ENCODE measurements around the gene ZNF536.

The ZNF536 gene

DNA sequence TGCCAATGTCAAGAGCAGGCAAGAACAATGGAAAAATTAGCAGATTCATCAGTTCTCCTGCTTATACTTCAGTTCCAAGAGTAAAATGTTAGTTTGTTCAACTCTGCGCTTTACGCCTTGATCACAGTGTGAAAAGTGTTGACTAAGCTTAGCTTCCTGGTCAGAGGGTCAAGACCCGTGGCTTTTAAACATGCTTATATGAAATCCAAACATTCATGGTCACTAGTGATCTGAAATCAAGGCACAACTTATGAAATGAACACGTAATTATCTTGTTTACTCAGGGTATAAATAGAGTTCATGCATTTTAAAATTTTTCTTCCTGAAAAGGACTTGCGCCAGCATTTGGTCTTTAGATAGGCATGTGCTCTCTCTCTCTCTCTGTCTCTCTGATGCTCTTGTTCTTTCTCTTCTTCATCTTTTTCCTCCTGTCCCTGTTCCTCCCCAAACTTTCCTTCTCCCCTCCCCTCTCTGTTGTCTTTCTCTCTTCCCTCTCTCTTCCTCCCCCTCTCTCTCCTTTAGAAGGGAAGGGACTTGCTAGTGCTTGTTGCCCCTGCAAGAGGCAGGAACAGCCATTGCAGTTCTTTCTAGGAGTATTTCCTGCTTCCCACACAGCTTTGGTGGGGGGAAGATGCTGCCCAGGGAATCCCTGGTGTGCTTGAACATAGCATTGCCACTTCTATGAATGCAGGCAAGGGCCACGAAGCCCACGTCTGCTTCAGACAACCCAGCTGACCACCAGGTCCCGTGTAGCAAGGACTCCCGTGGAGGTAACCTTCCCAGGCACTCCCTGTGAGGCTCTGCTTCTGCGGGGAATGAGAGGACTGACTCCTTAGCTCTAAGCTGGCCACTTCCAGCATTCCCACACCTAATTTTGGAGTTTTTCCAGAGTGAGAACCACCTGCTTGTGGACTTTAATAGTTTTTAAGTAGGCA lies 7.1 kb upstream of the ZNF536 start:
- DNase-seq (ENCODE audit: low read depth), result no peak

DNA sequence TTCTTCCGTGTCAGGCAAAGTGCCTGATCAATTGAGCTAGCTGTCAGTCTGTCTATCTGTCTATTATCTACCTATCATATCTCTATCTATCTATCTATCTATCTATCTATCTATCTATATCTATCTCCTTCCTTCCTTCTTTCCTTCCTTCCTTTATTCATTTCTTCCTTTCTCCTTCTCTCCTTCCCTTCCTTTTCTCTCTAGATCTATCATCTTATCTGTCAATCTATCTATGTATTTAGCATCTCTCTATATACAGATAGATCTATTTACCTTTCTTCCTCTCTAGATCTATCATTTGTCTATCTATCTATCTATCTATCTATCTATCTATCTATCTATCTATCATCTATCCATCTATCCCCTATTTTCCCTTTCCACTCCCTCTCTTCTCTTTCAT lies 5.9 kb upstream of the ZNF536 start:
- DNase-seq (ENCODE audit: low read depth), result no peak

DNA sequence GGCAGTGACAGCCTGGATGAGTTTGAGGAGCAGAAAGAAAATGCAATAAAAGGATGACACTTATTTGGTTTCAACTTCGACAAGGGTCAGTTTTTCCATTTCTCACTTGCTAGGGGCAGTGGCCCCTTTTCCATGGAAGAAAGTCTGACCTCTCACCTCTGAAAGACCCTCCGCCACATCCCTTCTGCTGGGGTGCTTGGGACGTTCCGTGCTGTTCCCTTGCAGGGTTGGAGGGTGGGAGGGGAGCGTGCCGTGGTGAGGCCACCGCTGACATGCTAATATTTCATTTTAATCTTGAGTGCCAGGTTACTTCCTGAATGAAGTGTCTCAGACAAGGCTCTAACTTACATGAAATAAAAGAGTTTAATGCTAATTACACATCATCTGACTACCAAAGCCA lies 5.2 kb upstream of the ZNF536 start:
- DNase-seq (ENCODE audit: low read depth), result no peak

DNA sequence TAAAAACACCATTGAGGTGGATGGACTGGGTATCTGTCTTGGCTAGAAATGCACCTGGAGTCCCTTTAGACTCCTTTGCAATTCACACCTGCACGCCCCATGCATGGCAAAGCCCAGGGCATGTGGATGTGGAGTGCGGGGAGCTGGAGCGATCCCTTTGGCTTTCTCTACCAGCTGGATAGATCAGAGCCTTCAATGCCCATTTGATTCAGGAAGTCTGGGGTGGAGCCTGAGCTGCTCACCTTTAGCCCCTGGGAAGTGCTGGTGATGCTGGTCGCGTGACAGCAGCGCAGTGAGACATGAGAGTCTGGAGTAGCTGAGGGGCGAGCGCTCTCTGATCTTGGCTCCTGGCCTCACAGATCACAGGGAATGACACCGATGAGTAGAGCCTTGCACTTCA lies 4.8 kb upstream of the ZNF536 start:
- DNase-seq (ENCODE audit: low read depth), result no peak

GRCh38 chr19:30369833-30370232 lies 2.4 kb upstream of the ZNF536 start:
- no peak for DNase-seq (ENCODE audit: low read depth)

- DNase-seq (ENCODE audit: low read depth), result no peak
These were observed 885 bp upstream of the ZNF536 start for GRCh38 chr19:30371161-30371836.

DNA sequence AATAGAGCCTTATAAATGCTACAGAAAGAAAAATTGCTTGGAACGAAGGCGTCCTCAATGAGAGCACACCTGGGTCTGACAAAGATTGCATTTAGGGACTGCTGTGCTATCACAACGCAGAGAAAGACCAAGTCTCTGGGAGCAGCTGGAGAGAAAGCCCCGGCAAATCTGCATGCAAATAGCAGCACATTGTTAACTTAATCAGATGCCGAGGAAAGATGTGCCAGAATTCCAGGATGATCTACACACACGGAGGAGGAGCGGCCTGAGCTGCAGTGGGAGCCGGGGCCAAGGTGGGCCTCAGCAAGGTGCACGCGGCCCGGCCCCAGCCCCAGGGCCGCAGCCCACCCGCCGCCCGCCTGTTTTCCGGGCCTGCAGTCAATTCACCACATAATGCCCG lies 1.4 kb downstream of the ZNF536 start:
- DNase-seq (ENCODE audit: low read depth), result no peak

DNA sequence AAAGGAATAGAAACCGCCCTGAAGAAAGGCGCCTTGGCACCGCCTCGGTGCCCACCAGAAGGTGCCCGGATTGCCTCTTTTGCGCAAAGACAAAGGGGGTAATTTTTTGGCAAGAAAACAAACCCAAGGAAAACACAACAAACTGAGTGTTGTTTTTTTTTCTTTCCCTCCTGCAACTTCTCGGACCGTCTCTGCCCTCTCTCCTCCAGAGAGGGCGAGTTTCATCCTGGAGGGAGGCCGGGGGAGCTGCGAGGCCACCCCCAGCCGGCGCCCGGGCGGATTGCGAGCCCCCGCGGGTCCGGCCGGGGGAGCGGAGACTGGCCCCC lies 2.3 kb downstream of the ZNF536 start:
- no peak for DNase-seq (ENCODE audit: low read depth)

DNA sequence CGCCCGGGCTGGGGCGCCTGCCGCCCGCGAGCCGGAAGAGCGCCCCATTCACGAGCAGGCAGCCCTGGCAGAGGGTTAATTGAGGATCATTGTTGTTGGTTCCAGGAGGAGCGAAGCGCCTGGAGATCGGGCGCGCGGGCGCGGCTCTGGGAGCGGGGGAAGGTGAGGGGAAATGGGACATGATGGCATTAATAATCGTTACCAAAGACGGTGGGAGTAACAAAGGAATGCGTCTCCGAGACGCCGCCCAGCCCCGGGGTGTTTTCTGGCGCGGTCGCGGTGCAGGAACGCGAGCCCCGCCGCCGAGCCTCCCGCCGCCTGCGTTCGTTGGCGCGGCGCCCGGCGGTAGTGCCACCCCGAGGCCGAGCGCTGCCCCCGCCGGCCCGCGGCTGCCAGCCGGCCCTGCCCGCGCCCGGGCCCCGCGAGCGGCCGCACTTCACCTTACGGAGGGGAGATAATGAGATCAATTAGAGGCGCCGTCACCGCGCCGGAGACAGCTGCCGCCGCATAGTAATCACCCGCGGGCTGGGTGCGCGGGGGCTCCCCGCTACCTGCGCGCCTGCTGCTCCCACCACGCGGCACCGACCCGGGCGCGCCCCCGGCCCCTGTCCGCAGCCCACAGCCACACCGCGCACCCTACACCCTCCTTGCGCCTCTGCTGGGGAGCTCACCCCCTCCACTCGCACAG lies 2.8 kb downstream of the ZNF536 start:
- no peak for DNase-seq (ENCODE audit: low read depth)

DNA sequence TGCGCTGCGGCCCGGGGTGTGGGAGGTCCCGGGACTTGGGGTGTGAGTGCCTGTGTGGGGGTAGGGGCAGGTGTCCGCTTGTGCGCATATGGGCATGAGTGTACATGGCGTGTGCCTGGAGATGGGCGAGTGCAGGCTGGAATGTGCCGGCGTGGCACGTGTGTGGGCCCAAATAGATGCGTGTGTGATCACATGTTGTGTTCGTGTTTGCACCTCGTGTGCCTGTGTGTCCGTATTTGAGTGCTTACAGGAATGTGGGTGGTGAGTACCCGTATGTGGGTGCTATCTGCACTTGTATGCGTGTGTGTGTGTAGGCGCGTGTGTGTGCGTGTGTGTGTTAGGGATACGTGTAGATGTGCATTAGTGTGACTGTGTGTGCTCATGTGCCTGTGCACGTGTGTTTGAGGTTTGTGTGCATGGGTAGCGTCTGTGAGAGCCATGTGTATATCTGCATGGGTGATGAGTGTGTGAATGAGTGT lies 3.4 kb downstream of the ZNF536 start:
- DNase-seq (ENCODE audit: low read depth), result no peak

DNA sequence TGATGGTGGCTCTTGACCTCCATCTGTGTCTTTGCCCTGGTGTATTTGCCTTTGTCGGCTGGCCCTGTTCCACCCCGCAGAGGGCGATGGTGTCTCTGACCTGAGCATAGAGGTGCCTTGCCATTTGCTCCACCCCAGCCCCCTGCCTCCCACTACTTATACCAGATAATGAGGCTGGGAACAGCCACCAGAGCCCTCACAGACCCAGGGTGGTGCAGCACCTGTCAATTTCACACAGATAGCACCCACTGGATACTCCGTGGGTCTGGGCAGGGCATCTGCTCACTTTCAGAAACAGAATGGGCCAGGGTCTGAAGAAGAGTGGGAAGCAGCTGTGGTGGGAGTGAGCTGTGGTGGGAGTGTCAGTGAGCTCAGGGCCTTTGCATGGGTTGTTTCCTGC lies 4.1 kb downstream of the ZNF536 start:
- no peak for DNase-seq (ENCODE audit: low read depth)

- DNase-seq (ENCODE audit: low read depth), result no peak
These were observed 4.7 kb downstream of the ZNF536 start for GRCh38 chr19:30376826-30377425.

DNA sequence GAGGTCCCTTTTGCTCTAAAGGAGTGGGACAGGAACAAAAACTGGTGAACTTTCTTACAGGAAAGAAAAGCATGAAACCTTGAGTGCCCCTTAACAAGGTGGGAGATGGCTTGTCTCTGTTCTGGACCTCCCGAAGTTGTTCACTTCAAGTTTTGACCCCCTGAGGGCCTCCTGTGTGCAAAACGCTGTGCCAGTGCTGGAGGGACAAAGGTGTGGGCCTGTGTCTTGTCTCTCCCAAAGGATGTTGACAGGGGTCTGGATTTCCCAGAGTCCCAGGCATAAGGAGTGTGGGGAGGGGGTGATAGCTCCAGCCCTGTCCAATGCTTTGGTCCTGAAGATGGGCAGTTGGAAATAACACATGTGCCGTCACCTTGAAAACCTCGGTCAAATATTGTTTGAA lies 6.5 kb downstream of the ZNF536 start:
- no peak for DNase-seq (ENCODE audit: low read depth)

GRCh38 chr19:30379841-30380610 lies 7.8 kb downstream of the ZNF536 start:
- DNase-seq (ENCODE audit: low read depth), result no peak

- DNase-seq (ENCODE audit: low read depth), result no peak
These were observed 9.2 kb downstream of the ZNF536 start for GRCh38 chr19:30381366-30381765.

GRCh38 chr19:30385174-30385573 lies 13.0 kb downstream of the ZNF536 start:
- DNase-seq (ENCODE audit: low read depth), result no peak

GRCh38 chr19:30385666-30386065 lies 13.5 kb downstream of the ZNF536 start:
- no peak for DNase-seq (ENCODE audit: low read depth)

DNA sequence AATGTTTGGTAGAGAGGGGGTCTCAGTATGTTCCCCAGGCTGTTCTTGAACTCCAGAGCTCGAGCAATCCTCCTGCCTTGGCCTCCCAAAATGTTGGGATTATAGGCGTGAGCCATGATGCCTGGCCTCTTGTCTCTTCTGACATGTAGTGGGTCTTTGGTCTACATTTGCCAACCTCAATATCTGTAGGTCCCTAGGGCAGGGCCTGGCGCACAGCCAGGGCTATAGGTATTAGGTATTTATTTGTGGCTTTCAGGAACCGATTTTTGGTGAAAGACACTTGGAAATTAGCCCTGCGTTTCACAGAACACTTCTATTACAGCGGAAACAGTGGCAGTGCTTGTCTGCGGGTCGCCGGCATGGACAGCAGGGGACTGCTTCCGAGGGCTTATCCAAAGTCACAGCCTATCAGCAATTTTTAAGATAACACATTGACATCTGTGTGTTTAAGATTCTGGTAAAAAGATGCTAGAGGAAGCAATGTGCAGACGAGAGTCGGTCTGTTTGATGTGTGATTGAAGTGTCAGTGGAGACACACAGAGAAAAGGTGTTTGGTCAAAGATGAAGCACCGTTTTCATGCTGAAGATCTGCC lies 14.5 kb downstream of the ZNF536 start:
- no peak for DNase-seq (ENCODE audit: low read depth)

- DNase-seq (ENCODE audit: low read depth), result no peak
These were observed 15.3 kb downstream of the ZNF536 start for GRCh38 chr19:30387311-30388115.

DNA sequence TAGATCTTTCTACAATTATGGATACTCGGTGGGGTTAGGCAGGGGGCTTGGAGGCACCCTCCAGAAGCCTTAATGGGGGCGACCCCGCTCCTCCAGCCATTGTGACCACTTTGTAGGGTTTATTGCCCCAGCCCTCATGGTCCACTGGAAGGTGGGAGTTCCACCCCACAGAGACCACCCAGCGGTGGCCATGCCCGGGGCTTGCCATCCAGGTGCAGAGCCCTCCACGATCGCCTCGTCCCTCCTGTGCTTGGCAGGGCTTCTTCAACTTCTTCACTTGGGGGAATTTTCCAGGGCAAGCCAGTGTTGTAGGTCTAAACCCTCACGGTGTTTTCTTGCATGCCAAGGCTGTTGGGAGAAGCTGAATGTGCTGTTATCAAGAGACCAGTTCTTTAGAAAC lies 16.1 kb downstream of the ZNF536 start:
- DNase-seq (ENCODE audit: low read depth), result no peak

All from stimulated activated CD8-positive, alpha-beta memory T cell treated with anti-CD3 and anti-CD28 coated beads, Interleukin-15, amount 100 ng/mL, for 24 hours (primary cell).